ENCODE measurements around the gene CDH13.

The CDH13 gene

DNA sequence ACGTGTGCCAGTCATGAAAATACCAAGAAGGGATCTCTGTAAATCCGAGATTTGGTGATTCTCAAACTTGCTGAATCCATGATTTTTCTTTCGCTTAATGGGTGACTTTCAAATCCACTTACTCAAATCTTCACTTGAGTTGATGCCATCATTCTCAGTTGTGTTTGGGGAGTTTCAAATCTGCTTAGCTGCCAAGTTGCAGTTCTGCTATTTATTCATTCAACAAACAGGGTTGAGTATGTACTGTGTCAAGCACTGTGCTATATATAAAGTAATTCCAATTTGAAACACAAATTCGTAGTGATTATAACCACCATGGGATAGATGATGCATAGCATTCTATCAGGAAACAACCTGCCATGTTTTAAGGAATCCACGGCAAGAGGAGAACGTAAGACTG, 394.3 kb downstream of the CDH13 start:
- H3K4me3 ChIP-seq (ENCODE audit: low read depth, low read length) = no peak overlapping the region

DNA sequence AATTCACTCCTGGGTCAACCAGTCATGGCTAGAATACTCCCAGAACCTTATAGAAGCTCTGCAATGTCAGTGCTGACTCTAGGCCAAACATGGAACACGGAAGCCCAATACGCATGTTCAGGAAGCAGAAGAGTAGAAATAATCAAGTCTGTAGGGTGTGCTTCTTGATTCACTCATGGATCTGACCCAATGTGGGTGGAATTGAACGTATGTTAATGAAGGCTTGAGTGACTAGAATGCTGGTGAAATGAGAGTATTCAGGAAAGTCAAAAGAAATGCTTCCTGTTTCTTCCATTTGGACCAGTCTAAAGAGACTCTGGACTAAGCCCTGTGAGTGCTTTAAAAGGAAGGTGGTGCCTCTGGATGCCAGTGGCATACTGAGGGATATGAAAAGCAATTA, 395.0 kb downstream of the CDH13 start:
- TF ChIP-seq, protein P1, sequence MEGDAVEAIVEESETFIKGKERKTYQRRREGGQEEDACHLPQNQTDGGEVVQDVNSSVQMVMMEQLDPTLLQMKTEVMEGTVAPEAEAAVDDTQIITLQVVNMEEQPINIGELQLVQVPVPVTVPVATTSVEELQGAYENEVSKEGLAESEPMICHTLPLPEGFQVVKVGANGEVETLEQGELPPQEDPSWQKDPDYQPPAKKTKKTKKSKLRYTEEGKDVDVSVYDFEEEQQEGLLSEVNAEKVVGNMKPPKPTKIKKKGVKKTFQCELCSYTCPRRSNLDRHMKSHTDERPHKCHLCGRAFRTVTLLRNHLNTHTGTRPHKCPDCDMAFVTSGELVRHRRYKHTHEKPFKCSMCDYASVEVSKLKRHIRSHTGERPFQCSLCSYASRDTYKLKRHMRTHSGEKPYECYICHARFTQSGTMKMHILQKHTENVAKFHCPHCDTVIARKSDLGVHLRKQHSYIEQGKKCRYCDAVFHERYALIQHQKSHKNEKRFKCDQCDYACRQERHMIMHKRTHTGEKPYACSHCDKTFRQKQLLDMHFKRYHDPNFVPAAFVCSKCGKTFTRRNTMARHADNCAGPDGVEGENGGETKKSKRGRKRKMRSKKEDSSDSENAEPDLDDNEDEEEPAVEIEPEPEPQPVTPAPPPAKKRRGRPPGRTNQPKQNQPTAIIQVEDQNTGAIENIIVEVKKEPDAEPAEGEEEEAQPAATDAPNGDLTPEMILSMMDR (IDR thresholded peaks at IDR 0.05; ENCODE audit: low read depth, low read length) = no peak
- H3K4me3 ChIP-seq (ENCODE audit: low read depth, low read length) = no peak overlapping the region

More for the DNA sequence above, 394.3 kb downstream of the CDH13 start:
- TF ChIP-seq, protein P1 (IDR thresholded peaks at IDR 0.05; ENCODE audit: low read depth, low read length) = no peak

DNA sequence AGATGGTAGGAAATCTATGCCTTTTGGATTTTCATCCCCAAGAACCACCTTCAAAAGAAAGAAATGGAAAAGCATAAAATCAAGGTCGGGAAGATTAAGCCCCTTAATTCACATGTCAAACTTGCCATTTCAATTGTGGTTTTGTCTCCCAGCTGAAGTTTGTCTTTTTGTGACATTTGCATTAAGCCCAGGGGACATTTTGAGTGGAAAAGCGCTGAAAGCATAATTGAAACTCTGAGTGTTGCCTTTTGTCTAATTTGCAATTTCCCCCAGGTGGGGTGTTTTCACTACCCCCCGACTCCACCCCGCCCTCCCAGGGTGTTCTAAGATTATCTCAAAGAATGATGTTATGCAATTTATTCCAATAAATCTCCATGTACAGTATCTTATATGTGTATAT, 396.2 kb downstream of the CDH13 start:
- TF ChIP-seq, protein P1 (IDR thresholded peaks at IDR 0.05; ENCODE audit: low read depth, low read length) = no peak
- H3K4me3 ChIP-seq (ENCODE audit: low read depth, low read length) = no peak overlapping the region

DNA sequence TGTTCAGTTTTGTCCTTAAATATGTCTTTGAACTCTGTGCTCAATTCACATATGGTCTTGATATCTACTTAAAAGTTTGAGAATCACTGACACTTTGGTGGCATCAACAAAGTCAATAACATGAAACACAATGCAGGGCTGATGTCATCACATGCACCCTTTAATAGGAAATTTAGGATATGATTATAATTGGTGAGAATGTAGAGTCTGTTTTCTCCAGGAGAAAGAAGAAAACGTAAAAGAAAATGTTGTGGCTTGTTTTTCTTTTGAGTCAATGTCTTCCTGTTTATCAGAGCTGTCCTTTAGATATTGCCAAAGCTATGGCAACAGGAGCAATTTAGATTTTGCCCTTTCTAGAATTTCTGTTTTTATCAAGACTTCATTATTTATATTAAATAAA, 396.9 kb downstream of the CDH13 start:
- TF ChIP-seq, protein P1 (IDR thresholded peaks at IDR 0.05; ENCODE audit: low read depth, low read length) = no peak
- H3K4me3 ChIP-seq (ENCODE audit: low read depth, low read length) = no peak overlapping the region

DNA sequence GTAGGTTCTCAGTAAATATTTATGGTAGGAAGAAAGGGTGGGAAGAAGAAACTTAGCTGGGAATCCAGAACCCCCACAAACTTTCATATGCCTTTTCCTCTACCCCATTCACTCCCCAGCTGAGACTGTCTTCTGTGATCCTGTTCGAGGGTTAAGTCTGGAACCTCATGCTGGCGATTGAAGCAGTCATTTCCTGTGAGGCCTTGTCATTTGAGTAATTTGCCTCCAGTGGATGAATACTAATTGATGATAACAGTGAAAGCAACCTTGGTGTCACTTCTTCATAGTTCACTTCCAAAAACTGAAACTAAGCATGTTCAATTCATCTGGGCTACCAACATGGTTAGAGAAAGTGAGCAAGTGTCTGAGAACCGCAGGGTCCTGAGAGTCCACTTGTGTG, 401.2 kb downstream of the CDH13 start:
- H3K4me3 ChIP-seq (ENCODE audit: low read depth, low read length) = no peak overlapping the region
- TF ChIP-seq, protein P1 (IDR thresholded peaks at IDR 0.05; ENCODE audit: low read depth, low read length) = no peak

DNA sequence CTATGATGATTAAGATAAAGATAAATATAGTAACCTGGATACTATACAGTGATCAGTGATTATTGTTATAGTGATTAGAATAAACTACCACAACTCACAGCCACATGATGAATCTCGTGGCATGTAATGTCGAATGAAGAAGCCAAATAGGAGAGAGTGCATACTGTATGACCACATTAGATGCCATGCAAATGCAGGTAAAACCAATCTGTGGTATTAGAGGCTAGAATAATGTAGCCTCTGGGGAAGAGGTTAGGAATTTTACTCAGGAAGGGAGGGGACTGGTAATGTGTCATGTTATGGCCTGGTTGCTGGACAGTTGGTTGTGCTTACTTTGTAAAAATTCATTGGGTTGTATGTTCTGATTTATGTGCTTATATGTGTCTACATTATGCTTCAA, 402.7 kb downstream of the CDH13 start:
- H3K4me3 ChIP-seq (ENCODE audit: low read depth, low read length) = no peak overlapping the region
- TF ChIP-seq, protein P1 (IDR thresholded peaks at IDR 0.05; ENCODE audit: low read depth, low read length) = no peak

DNA sequence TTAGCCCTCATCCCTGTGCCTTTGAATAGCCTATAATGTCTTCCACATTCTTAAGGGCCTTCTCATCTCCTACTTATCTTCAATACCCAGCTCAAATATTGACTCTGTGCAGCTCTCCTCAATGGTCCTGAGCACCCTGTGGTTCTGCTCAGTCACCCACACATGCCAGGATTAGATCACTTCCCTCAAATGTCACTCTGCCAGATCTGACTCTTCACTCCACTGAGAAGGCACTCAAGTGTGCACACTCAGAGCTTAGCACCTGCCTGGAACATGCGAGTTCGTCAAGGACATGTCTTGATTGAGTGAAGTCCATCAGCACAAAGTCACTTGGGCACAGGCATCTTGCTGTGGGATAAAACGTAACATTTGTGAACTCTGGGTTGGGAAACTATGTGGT, 404.8 kb downstream of the CDH13 start:
- TF ChIP-seq, protein P1 (IDR thresholded peaks at IDR 0.05; ENCODE audit: low read depth, low read length) = no peak

More for the DNA sequence above, 404.8 kb downstream of the CDH13 start:
- no peak overlapping the region for H3K4me3 ChIP-seq (ENCODE audit: low read depth, low read length)
